ENCODE measurements around the gene KRT35.
A peak's percentile ranks its signal among the peaks of the same experiment; 100 is the strongest.

Gene KRT35

GRCh38 chr17:41481036-41481435 is at the start of gene KRT35:
TSS of gene KRT35 (minus strand) at chr17:41481151. CDS start at chr17:41481097, 54 bp downstream.
- DNase-seq (ENCODE audit: low read depth) = no peak

- DNase-seq (ENCODE audit: low read depth) = peak; percentile 65
Measured at GRCh38 chr17:41530062-41531048, 49.4 kb upstream of the KRT35 start.

- DNase-seq (ENCODE audit: low read depth) = no peak
Measured at GRCh38 chr17:41529491-41529915, 48.6 kb upstream of the KRT35 start.

GRCh38 chr17:41528959-41529353 is 48.0 kb upstream of the KRT35 start:
- DNase-seq (ENCODE audit: low read depth) = no peak

- no peak for DNase-seq (ENCODE audit: low read depth)
Measured at GRCh38 chr17:41527063-41528023, 46.4 kb upstream of the KRT35 start.

- DNase-seq (ENCODE audit: low read depth) = no peak
Measured at GRCh38 chr17:41524261-41524660, 43.3 kb upstream of the KRT35 start.

DNA sequence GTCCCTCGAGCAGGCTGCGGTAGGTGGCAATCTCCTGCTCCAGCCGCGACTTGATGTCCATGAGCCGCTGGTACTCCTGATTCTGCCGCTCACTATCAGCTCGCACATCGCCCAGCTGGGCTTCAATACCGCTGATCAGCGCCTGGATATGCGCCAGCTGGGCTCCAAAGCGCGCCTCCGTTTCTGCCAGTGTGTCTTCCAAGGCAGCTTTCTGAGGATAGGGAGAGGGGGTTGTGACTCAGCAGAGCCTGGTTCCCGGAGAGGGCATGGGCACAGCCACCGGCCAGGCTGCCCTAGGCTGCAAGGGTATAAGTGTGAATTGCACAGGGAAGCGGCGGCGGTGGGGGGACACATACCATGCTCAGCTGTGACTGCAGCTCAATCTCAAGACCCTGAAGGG is 42.8 kb upstream of the KRT35 start:
- DNase-seq (ENCODE audit: low read depth) = no peak

DNA sequence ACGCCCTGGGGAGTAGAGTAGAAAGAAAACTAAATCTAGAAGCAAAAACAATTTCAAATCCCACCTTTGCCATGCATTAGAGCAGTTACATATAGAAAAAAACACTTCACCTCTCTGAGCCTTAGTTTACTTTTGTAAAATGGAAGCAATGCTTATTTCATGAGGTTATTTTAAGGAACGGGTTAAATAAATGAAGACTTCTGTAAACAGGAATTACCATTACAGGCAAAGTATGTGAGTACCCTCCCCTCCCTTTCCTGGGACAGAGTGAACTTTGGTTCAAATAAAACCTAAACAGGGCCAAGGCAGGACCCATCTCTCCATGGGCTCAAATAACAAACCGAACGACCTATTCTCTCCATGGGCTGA is 42.3 kb upstream of the KRT35 start:
- no peak for DNase-seq (ENCODE audit: low read depth)

DNA sequence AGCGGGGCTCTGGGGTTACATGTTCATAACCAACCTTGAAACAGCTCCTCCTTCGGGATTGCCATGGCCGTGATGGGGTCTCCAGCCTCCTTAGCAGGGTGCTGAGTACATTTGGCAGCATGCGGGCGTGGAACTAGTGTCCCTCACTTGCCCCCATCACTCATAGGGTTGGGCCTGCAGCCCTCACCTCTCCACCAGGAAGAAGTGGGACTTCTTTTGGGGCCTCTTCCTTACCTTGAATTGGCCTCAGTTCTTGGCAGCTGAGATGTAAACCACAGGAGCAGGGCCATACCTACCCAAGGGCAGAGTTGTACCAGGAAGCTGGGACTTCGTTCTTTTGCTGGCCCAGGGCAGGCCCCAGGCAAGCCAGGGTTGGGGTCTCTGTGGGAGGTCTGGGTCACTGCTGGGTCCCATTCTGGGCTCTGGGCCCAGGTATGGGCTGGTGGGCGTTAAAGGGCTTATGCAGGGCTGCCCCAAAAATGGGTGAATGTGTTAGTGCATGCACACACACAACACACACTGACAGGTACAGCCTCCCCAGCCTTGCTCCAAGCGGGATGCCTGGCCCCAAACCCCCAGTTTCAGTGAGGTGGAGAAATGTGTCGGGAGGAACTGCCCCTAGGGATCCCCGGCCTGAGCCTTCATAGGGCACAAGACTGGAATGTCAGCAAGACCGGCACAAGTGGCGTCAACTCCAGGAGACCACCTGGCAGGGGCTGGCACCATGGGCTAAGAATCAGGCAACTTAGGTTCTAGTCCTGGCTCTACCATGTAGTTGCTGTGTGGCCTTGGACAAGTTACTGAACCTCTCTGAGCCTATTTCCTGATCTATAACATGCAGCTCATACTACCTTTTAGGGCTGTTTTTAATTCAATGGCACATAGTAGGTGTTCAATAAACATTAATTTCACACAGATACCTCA is 41.6 kb upstream of the KRT35 start:
- DNase-seq (ENCODE audit: low read depth) = no peak

- peak; percentile 29 for DNase-seq (ENCODE audit: low read depth)
Measured at GRCh38 chr17:41521574-41522261, 40.8 kb upstream of the KRT35 start.

- DNase-seq (ENCODE audit: low read depth) = no peak
Measured at GRCh38 chr17:41520821-41521521, 40.0 kb upstream of the KRT35 start.

GRCh38 chr17:41519501-41520224 is 38.7 kb upstream of the KRT35 start:
- no peak for DNase-seq (ENCODE audit: low read depth)

- DNase-seq (ENCODE audit: low read depth) = no peak
Measured at GRCh38 chr17:41518789-41519449, 38.0 kb upstream of the KRT35 start, which contains the start of gene KRT15. TSS of gene KRT15 (minus strand) at chr17:41518890. CDS start at chr17:41518827, 63 bp downstream.

- DNase-seq (ENCODE audit: low read depth) = no peak
Measured at GRCh38 chr17:41518031-41518430, 37.1 kb upstream of the KRT35 start.

DNA sequence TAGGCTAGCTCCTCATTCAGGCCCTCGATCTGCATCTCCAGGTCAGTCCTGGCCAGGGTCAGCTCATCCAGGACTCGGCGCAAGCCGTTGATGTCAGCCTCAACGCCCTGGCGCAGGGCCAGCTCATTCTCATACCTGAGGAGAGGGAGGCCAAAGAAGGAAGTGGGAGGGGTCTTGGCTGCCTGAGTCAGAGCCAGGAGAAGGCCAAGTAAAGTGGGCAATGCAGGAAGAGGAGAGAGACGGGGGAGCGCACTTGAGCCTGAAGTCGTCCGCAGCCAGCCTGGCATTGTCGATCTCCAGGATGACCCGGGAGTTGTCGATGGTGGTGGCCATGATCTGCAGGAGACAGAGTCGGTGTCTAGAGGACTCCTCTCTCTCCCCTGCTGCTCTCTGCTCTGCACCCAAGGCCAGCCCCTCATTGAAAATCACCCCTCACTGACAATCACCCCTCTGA is 35.9 kb upstream of the KRT35 start:
- DNase-seq (ENCODE audit: low read depth) = no peak

GRCh38 chr17:41516147-41516829 is 35.3 kb upstream of the KRT35 start:
- DNase-seq (ENCODE audit: low read depth) = no peak

DNA sequence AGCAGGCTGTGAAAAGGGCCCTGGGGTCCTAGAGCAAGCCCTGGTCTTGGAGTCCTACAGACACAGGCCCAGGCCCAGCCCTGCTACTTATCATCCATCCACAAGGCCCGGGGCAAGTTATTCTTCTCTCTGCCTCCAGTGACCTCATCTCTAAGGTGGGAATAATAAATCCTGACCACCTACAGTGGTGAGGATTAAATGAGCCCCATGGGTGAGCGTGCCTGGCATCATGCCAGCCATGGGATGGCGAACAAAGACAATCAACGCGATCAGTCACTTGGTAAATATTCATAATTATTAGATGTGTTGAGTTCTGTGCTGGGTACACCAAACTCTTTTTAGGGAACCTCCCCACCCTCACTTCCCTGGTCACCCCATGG is 32.2 kb upstream of the KRT35 start:
- DNase-seq (ENCODE audit: low read depth) = no peak

GRCh38 chr17:41512546-41513167 is 31.7 kb upstream of the KRT35 start:
- no peak for DNase-seq (ENCODE audit: low read depth)

Data from GM04503 (cell line).